ENCODE data around the gene SLC51B.
A peak's percentile ranks its signal among the peaks of the same experiment; 100 is the strongest.

SLC51B gene

GRCh38 chr15:65082303-65082953 lies 37.2 kb downstream of the SLC51B start:
- Histone ChIP-seq H3K9me2 (replicated peaks; ENCODE audit: low read depth, low read length) (no peaks in the 10 kb centered on the region), H3K4me3 (ENCODE audit: low read length, poor library complexity, severe bottlenecking) (peak overlapping the region; percentile 1), H3K4me1 (ENCODE audit: insufficient read depth, low read length, poor library complexity, severe bottlenecking) (peaks cover 23% of the 10 kb centered on the region), H3K9ac (ENCODE audit: low read depth, low read length, poor library complexity, severe bottlenecking) (peak overlapping the region; percentile 48), H3F3A (ENCODE audit: low read depth) (no peaks in the 10 kb centered on the region), H3K9me3 (ENCODE audit: insufficient read depth, low read depth, low read length) (no peaks in the 10 kb centered on the region), H3K79me2 (ENCODE audit: insufficient read depth, low read length) (no peaks in the 10 kb centered on the region), H3K27me3 (ENCODE audit: insufficient read depth, low read length, poor library complexity, severe bottlenecking) (no peaks in the 10 kb centered on the region), H3K36me3 (ENCODE audit: insufficient read depth, low read length) (no peaks in the 10 kb centered on the region), H4K20me1 (ENCODE audit: insufficient read depth, low read length, poor library complexity, severe bottlenecking) (no peaks in the 10 kb centered on the region), H3K4me2 (ENCODE audit: low read depth, low read length, poor library complexity, severe bottlenecking) (peak overlapping the region; percentile 42), H2AFZ (ENCODE audit: low read length) (no peak overlapping the region)
- TF ChIP-seq, protein P1, sequence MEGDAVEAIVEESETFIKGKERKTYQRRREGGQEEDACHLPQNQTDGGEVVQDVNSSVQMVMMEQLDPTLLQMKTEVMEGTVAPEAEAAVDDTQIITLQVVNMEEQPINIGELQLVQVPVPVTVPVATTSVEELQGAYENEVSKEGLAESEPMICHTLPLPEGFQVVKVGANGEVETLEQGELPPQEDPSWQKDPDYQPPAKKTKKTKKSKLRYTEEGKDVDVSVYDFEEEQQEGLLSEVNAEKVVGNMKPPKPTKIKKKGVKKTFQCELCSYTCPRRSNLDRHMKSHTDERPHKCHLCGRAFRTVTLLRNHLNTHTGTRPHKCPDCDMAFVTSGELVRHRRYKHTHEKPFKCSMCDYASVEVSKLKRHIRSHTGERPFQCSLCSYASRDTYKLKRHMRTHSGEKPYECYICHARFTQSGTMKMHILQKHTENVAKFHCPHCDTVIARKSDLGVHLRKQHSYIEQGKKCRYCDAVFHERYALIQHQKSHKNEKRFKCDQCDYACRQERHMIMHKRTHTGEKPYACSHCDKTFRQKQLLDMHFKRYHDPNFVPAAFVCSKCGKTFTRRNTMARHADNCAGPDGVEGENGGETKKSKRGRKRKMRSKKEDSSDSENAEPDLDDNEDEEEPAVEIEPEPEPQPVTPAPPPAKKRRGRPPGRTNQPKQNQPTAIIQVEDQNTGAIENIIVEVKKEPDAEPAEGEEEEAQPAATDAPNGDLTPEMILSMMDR (conservative IDR thresholded peaks at IDR 0.05; ENCODE audit: low read length): no peak
- TF ChIP-seq EZH2phosphoT487 (IDR thresholded peaks at IDR 0.05; ENCODE audit: borderline replicate concordance): no peak

- Histone ChIP-seq H3K9ac (ENCODE audit: low read depth, low read length, poor library complexity, severe bottlenecking) (peak overlapping the region; percentile 48), H3K4me3 (ENCODE audit: low read length, poor library complexity, severe bottlenecking) (no peak overlapping the region), H3K4me2 (ENCODE audit: low read depth, low read length, poor library complexity, severe bottlenecking) (no peak overlapping the region)
Observed at GRCh38 chr15:65083262-65083701, 38.1 kb downstream of the SLC51B start.

GRCh38 chr15:65084500-65085206 lies 39.5 kb downstream of the SLC51B start:
- Histone ChIP-seq H3K79me2 (ENCODE audit: insufficient read depth, low read length) (no peaks in the 10 kb centered on the region), H3K4me1 (ENCODE audit: insufficient read depth, low read length, poor library complexity, severe bottlenecking) (peaks cover 23% of the 10 kb centered on the region), H3F3A (ENCODE audit: low read depth) (no peaks in the 10 kb centered on the region), H3K27me3 (ENCODE audit: insufficient read depth, low read length, poor library complexity, severe bottlenecking) (no peaks in the 10 kb centered on the region), H3K9me2 (replicated peaks; ENCODE audit: low read depth, low read length) (no peaks in the 10 kb centered on the region), H3K9me3 (ENCODE audit: insufficient read depth, low read depth, low read length) (no peaks in the 10 kb centered on the region), H2AFZ (ENCODE audit: low read length) (no peak overlapping the region), H3K4me2 (ENCODE audit: low read depth, low read length, poor library complexity, severe bottlenecking) (no peak overlapping the region), H3K4me3 (ENCODE audit: low read length, poor library complexity, severe bottlenecking) (no peak overlapping the region), H3K36me3 (ENCODE audit: insufficient read depth, low read length) (no peaks in the 10 kb centered on the region), H3K9ac (ENCODE audit: low read depth, low read length, poor library complexity, severe bottlenecking) (no peak overlapping the region), H4K20me1 (ENCODE audit: insufficient read depth, low read length, poor library complexity, severe bottlenecking) (no peaks in the 10 kb centered on the region)
- no peak for TF ChIP-seq EZH2phosphoT487 (IDR thresholded peaks at IDR 0.05; ENCODE audit: borderline replicate concordance)
- TF ChIP-seq, protein P1 (conservative IDR thresholded peaks at IDR 0.05; ENCODE audit: low read length): no peak

More at GRCh38 chr15:65083262-65083701, 38.1 kb downstream of the SLC51B start:
- Histone ChIP-seq H2AFZ (ENCODE audit: low read length) (no peak overlapping the region), H3K4me1 (ENCODE audit: insufficient read depth, low read length, poor library complexity, severe bottlenecking) (peaks cover 23% of the 10 kb centered on the region), H3K79me2 (ENCODE audit: insufficient read depth, low read length) (no peaks in the 10 kb centered on the region), H3K9me3 (ENCODE audit: insufficient read depth, low read depth, low read length) (no peaks in the 10 kb centered on the region), H3K27me3 (ENCODE audit: insufficient read depth, low read length, poor library complexity, severe bottlenecking) (no peaks in the 10 kb centered on the region), H3K36me3 (ENCODE audit: insufficient read depth, low read length) (no peaks in the 10 kb centered on the region), H3K9me2 (replicated peaks; ENCODE audit: low read depth, low read length) (no peaks in the 10 kb centered on the region), H3F3A (ENCODE audit: low read depth) (no peaks in the 10 kb centered on the region), H4K20me1 (ENCODE audit: insufficient read depth, low read length, poor library complexity, severe bottlenecking) (no peaks in the 10 kb centered on the region)
- TF ChIP-seq, protein P1 (conservative IDR thresholded peaks at IDR 0.05; ENCODE audit: low read length): no peak
- TF ChIP-seq EZH2phosphoT487 (IDR thresholded peaks at IDR 0.05; ENCODE audit: borderline replicate concordance): no peak
